ENCODE measurements around the gene FGFBP1. TPM values are rescaled to one million over a fixed set of nuclear protein-coding genes. Genes with fewer than 3 reads are reported as not detected.

The FGFBP1 gene
- total RNA-seq, 1 experiment from 2014 or later: not detected

GRCh38 chr4:15891312-15891711, 47.2 kb downstream of the FGFBP1 start:
- Histone ChIP-seq H2BK5ac (ENCODE audit: insufficient read length, low read length) (no peak overlapping the region), H3K4me2 (ENCODE audit: insufficient read depth, insufficient read length, low read length) (no peak overlapping the region), H3K4me1 (ENCODE audit: insufficient read depth, low read length) (no peaks in the 10 kb centered on the region; the same call in 1 of the 2 replicates), H3K56ac (ENCODE audit: insufficient read length, low read depth, low read length) (no peak overlapping the region), H3K27ac (ENCODE audit: insufficient read length, low read depth, low read length) (no peak overlapping the region), H2BK120ac (ENCODE audit: low read depth, low read length, poor library complexity, severe bottlenecking) (no peak overlapping the region), H3K27me3 (ENCODE audit: insufficient read depth, low read length) (no peaks in the 10 kb centered on the region), H4K5ac (ENCODE audit: insufficient read length, low read depth, low read length) (no peak overlapping the region), H3K9ac (ENCODE audit: extremely low read depth, insufficient read length, low read length) (no peak overlapping the region), H4K8ac (replicated peaks; ENCODE audit: insufficient read length, low read depth, low read length) (no peak overlapping the region), H2BK15ac (ENCODE audit: low read depth, low read length) (no peak overlapping the region), H3K23me2 (ENCODE audit: insufficient read length, low read depth, low read length, poor library complexity, severe bottlenecking) (no peaks in the 10 kb centered on the region), H3K14ac (ENCODE audit: insufficient read depth, low read length) (no peak overlapping the region), H3T11ph (ENCODE audit: low read length) (no peak overlapping the region), H3K4ac (ENCODE audit: low read depth, low read length) (no peak overlapping the region), H2BK12ac (ENCODE audit: insufficient read length, low read depth, low read length) (no peak overlapping the region), H3K23ac (ENCODE audit: insufficient read length, low read depth, low read length) (no peak overlapping the region), H2BK20ac (ENCODE audit: low read depth, low read length, poor library complexity, severe bottlenecking) (no peak overlapping the region), H4K91ac (ENCODE audit: insufficient read length, low read depth, low read length) (no peak overlapping the region), H2AK5ac (ENCODE audit: insufficient read length, low read length) (no peak overlapping the region), H2AFZ (ENCODE audit: low read length) (no peak overlapping the region), H3K9me3 (ENCODE audit: control insufficient read depth, low read depth, low read length) (no peaks in the 10 kb centered on the region), H3K79me2 (ENCODE audit: insufficient read depth, low read length) (no peaks in the 10 kb centered on the region), H3K79me1 (ENCODE audit: insufficient read depth, low read depth, low read length, poor library complexity, severe bottlenecking) (no peaks in the 10 kb centered on the region), H3K18ac (ENCODE audit: insufficient read length, low read depth, low read length) (no peak overlapping the region), H4K20me1 (ENCODE audit: control insufficient read depth, insufficient read depth, insufficient read length) (no peaks in the 10 kb centered on the region)
- H3K4me3 Mint-ChIP-seq: no peak overlapping the region
- no peak for TF ChIP-seq CTCF (conservative IDR thresholded peaks at IDR 0.05)
- no CpG with 5 or more reads among the region's 4 CpGs for WGBS (ENCODE audit: extremely low coverage, insufficient read length, low lambda C conversion rate)
- H3K27me3 Mint-ChIP-seq (ENCODE audit: low read depth): no peaks in the 10 kb centered on the region; the same call in 1 of the 2 replicates
- no peak overlapping the region for H3K27ac Mint-ChIP-seq
- H3K36me3 Mint-ChIP-seq (ENCODE audit: insufficient read depth in 1 of 3, low read depth in 3 of 3): no peaks in the 10 kb centered on the region
- no peaks in the 10 kb centered on the region for H3K9me3 Mint-ChIP-seq
- peaks cover 2 to 13% of the 10 kb centered on the region in 2 experiments; a peak in 3 of 4 replicates for H3K4me1 Mint-ChIP-seq
- no peak for DNase-seq
